ENCODE data around the gene FER. TPM values are rescaled to one million over a fixed set of nuclear protein-coding genes. Genes with fewer than 3 reads are reported as not detected.

Gene FER
- total RNA-seq, 2 experiments from 2014 or later: 4.0 to 5.2 TPM

DNA sequence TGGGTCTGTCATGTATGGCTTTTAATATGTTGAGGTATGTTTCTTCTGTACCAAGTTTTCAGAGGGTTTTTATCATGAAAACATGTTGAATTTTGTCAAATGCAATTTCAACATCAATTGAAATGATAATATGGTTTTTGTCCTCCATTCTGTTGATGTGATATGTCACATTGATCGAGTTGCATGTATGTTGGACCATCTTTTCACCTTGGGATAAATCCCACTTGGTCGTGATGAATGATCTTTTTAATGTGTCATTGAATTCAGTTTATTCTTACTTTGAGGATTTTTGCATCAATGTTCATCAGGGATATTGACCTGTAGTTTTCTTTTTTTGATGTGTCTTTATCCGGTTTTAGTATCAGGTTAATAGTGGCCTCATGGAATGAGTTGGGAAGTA lies 373.5 kb downstream of the FER start:
- ChIA-PET POLR2A (no interaction called here), CTCF (no interaction called here)
- no peak overlapping the region for H3K4me3 Mint-ChIP-seq
- H3K4me1 Mint-ChIP-seq: no peaks in the 10 kb centered on the region
- no peaks in the 10 kb centered on the region for H3K27me3 Mint-ChIP-seq
- no peak for DNase-seq
- no peaks in the 10 kb centered on the region for H3K9me3 Mint-ChIP-seq
- no peak overlapping the region for H3K27ac Mint-ChIP-seq
- H3K36me3 Mint-ChIP-seq (ENCODE audit: low read depth): no peaks in the 10 kb centered on the region

DNA sequence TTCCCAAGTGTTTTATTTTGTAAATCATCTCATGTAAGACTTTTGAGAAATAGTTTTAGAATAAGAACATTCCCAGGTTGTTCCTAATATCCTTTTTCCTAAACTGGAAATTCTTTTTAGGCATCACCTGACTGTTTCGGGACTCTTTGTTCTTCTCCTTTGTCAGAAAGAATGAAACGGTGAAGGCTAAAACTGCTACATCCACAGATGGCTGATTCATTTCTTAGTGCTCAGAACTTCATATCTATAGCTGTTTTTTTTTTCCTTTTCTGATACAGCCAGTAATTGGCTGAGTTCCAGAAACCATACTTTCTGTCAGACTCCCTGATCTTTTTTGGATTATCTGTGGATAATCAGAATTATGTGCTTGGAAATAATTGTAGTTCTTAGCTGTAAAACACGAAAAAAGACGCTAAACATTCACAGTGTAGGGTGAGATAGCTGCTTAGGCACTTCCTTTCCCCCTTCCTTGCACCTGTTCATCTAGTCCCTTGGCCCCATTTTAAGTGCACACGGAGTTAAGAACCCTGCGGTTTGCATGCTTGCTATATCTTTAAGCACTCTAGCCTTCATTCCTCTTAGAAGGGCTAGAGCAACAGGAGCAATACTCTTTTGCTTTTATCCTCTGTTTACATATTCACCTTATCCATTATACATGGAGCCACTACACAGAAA lies 378.2 kb downstream of the FER start:
- H3K4me1 Mint-ChIP-seq: no peaks in the 10 kb centered on the region
- H3K4me3 Mint-ChIP-seq: no peak overlapping the region
- POLR2A ChIA-PET: no interaction called here
- H3K36me3 Mint-ChIP-seq (ENCODE audit: low read depth): no peaks in the 10 kb centered on the region
- DNase-seq: no peak
- no peaks in the 10 kb centered on the region for H3K9me3 Mint-ChIP-seq
- H3K27me3 Mint-ChIP-seq: no peaks in the 10 kb centered on the region
- CTCF ChIA-PET: no interaction called here
- H3K27ac Mint-ChIP-seq: no peak overlapping the region

DNA sequence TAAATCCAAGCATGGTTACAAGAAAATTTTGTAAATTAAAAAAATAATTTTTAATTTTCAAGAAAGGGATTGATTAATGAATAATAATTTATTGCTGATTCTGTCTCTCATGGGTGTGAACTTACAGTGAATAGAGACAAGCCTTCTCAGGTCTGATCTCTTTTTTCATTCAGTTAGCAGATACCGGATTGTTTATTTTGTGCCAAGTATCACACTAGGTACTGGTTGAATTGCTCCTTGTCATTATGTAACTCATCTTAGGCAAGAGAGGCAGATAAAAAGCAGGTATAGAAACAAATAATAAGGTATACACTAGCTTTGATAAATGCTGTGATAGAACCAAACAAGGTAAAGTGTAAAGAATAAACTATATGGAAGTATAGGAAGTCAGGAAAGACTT lies 378.8 kb downstream of the FER start:
- CTCF ChIA-PET: no interaction called here
- H3K27ac Mint-ChIP-seq: no peak overlapping the region
- no peaks in the 10 kb centered on the region for H3K27me3 Mint-ChIP-seq

DNA sequence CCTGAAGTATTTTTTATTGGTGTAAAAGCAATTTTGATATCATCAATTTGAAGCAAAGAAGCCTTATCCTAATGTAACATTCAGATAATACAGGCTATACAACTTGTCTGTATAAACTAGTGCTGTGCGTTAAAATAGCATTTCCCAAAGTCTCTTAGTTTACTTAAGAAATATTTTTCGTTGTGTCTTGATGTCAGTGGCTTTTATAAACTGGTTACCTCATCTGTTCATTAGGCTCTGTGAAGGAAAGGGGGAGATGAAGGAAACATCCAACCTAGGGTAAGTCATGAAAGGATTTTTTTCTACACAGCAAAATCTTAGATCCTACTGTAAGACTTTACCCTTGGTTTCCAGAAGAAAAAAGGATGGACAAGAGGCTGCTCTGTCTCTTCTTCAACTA lies 389.2 kb downstream of the FER start:
- no peaks in the 10 kb centered on the region for H3K9me3 Mint-ChIP-seq
- no peak for DNase-seq
- H3K27me3 Mint-ChIP-seq: no peaks in the 10 kb centered on the region
- H3K4me3 Mint-ChIP-seq: no peak overlapping the region
- H3K4me1 Mint-ChIP-seq: no peaks in the 10 kb centered on the region
- no peaks in the 10 kb centered on the region for H3K36me3 Mint-ChIP-seq (ENCODE audit: low read depth)
- POLR2A ChIA-PET: no interaction called here
- no peak overlapping the region for H3K27ac Mint-ChIP-seq
- CTCF ChIA-PET: no interaction called here

More for the DNA sequence above, 378.8 kb downstream of the FER start:
- POLR2A ChIA-PET: no interaction called here
- no peaks in the 10 kb centered on the region for H3K9me3 Mint-ChIP-seq
- no peak for DNase-seq
- H3K4me3 Mint-ChIP-seq: no peak overlapping the region
- no peaks in the 10 kb centered on the region for H3K4me1 Mint-ChIP-seq
- H3K36me3 Mint-ChIP-seq (ENCODE audit: low read depth): no peaks in the 10 kb centered on the region

DNA sequence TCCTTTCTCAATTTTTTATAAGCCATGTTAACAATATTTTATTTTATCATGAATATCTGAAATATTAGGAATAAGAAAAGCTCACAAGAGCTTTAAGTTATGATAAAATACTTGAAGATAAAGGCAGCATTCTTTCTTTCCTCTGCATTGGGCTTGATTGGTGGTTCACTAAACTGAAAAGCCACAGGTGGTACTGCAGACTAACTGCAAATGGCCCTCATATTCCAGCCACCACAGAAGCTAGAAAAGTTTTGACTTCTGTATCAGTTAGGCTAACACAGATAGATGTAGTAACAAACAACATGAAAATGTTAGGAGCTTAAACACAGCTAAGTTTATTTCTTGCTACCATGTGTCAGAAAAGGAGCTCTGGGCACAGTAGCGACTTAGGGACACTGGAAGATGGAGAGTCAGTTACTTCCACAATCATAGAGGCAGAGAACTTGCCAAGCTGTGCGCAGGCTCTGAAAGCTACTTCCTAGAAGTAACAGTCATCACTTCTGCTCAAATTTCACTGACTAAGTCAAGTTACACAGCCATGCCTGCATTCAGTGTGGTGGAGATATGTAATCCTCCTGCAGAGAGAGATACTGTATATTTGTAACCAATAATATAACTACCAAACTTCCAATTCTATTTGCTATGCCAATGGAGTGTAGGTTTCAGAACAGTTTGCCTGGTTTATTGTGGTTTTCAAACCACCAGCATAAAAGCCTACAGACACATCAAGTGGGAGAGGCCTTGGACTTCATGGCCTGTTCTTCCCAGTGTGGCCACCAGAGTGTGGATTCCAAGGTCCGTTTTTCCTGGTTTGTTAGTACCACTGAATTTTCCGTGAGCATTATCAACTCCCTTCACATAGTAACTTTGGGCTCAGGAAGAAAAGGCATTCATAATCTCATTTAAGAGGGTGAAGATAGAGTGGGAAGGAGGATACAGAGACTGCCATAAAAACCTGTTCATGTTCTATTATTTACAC lies 393.8 kb downstream of the FER start:
- H3K4me1 Mint-ChIP-seq: no peaks in the 10 kb centered on the region

DNA sequence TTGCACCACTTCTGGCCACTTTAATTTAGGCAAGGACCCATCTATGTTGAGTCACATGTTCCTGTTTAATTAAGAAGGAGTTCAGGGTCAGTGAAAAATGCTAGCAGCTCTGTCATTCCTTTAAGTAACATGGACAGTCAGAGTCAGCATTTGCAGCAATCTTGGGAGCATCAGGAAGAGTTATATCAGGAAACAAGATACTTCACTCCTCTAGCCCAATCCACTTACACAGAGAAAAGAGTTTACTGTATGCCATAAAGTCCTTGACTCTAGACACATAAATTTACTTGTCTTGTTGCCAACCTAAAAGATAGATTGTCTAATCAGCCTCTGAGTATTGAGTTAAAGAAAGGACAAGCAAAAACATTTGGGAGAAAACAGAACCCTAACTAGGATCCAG lies 395.3 kb downstream of the FER start:
- no peaks in the 10 kb centered on the region for H3K27me3 Mint-ChIP-seq
- H3K36me3 Mint-ChIP-seq (ENCODE audit: low read depth): no peaks in the 10 kb centered on the region
- no peak overlapping the region for H3K4me3 Mint-ChIP-seq
- no peaks in the 10 kb centered on the region for H3K9me3 Mint-ChIP-seq
- no peaks in the 10 kb centered on the region for H3K4me1 Mint-ChIP-seq
- DNase-seq: no peak
- ChIA-PET CTCF (no interaction called here), POLR2A (no interaction called here)
- no peak overlapping the region for H3K27ac Mint-ChIP-seq

More for the DNA sequence above, 393.8 kb downstream of the FER start:
- Mint-ChIP-seq H3K27ac (no peak overlapping the region), H3K27me3 (no peaks in the 10 kb centered on the region), H3K9me3 (no peaks in the 10 kb centered on the region), H3K36me3 (ENCODE audit: low read depth) (no peaks in the 10 kb centered on the region), H3K4me3 (no peak overlapping the region)
- POLR2A ChIA-PET: no interaction called here
- CTCF ChIA-PET: no interaction called here
- DNase-seq: no peak

DNA sequence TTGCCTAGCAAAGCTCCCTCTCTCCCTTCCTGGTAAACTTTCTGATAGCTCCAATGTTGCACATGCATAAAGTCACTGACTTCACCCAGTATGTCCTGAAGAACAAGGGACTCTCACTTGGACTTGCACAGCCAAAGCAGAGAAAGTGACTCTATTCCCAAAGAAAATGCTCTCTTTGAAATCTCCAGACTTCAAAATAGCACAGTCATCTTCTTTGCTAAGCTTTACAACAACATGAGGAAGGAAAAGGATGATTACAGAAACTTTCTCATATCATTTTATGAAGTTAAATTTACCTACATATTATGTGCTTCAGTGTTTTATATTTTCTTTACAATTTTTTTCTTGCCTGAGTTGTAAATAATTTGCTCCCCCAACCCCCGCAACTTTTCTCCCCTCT lies 397.4 kb downstream of the FER start:
- no peaks in the 10 kb centered on the region for H3K9me3 Mint-ChIP-seq
- CTCF ChIA-PET: no interaction called here
- H3K36me3 Mint-ChIP-seq (ENCODE audit: low read depth): no peaks in the 10 kb centered on the region
- H3K4me1 Mint-ChIP-seq: no peaks in the 10 kb centered on the region
- no peak overlapping the region for H3K4me3 Mint-ChIP-seq
- H3K27me3 Mint-ChIP-seq: no peaks in the 10 kb centered on the region
- POLR2A ChIA-PET: no interaction called here
- DNase-seq: no peak
- H3K27ac Mint-ChIP-seq: no peak overlapping the region

DNA sequence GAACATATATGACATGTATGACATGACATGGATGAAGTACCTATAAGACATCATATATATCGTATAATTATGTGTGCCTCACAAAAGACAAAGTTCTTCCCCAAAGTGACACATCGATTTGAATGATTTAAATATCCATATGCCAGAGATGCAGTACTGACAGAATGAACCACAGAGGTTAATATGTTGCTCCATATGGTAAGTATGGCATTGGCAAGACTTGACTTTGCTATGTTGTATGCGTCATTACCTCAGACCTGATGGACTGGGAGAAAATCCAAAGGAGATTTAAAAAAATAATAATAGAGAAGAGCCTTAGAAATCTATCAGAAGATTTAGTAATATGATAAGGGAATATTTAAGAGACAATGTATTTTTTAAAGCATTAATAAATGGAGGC lies 398.9 kb downstream of the FER start:
- ChIA-PET POLR2A (no interaction called here), CTCF (no interaction called here)
- Mint-ChIP-seq H3K27me3 (no peaks in the 10 kb centered on the region), H3K27ac (no peak overlapping the region), H3K4me3 (no peak overlapping the region), H3K36me3 (ENCODE audit: low read depth) (no peaks in the 10 kb centered on the region), H3K4me1 (no peaks in the 10 kb centered on the region), H3K9me3 (no peaks in the 10 kb centered on the region)
- DNase-seq: no peak

DNA sequence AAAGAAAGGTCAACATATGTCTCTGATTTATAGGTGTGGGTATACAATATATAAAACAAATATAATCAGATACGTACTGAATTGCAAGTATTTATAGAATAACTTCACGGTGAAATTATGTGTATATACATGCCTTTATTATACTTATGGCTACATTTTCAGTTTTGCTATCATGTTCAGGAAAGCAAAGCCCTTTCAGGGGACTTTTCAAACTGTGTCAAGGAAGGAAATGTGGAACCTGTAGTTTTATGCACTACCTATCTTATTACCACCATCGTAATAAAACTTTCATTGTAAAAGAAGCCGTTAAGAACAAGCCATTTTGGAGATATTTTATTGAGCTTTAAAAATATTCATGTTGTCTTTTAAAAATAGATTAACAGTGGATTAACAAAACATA lies 404.9 kb downstream of the FER start:
- Mint-ChIP-seq H3K4me1 (no peaks in the 10 kb centered on the region), H3K9me3 (no peaks in the 10 kb centered on the region), H3K36me3 (ENCODE audit: low read depth) (no peaks in the 10 kb centered on the region), H3K27ac (no peak overlapping the region), H3K4me3 (no peak overlapping the region), H3K27me3 (no peaks in the 10 kb centered on the region)
- CTCF ChIA-PET: no interaction called here
- POLR2A ChIA-PET: no interaction called here
- no peak for DNase-seq

DNA sequence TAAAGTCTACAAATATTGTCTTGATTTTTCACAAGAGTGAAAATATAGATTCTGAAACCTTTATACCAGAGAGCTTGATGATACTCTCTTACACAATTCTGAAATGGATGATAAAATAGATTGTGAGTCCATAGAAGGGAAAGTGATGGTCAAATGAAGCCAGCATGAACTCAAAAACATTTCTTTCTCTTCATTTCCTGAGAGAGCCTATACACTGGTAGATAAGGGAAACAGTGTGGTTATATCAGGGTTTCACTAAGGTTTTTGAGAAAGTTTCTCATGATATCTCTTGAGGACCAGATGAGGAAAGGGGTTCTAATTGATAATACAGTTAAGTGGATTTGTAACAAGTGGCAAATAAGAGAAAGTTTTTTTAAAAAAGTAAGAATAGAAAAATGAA lies 407.9 kb downstream of the FER start:
- no peaks in the 10 kb centered on the region for H3K9me3 Mint-ChIP-seq
- CTCF ChIA-PET: no interaction called here

DNA sequence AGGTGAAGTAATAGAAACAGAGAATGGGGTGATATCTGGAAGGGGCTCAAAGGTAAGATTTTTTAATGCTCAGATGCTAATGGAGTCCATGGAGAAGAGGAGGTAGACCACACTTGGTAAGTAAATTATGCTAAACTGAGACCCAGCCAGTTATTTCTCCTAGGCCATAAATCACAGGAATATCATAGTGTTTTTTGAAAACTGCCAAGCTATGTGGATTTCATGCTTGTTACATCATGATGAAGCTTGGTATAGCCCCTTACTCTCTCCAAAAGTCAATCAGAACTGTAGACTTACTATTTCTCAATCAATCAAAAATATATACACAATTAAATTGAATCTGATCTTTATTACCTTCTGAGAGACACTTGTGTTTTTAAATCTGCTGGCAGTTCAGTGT lies 409.2 kb downstream of the FER start:
- no peak overlapping the region for H3K27ac Mint-ChIP-seq
- no peaks in the 10 kb centered on the region for H3K36me3 Mint-ChIP-seq (ENCODE audit: low read depth)
- H3K27me3 Mint-ChIP-seq: no peaks in the 10 kb centered on the region
- DNase-seq: no peak
- H3K9me3 Mint-ChIP-seq: no peaks in the 10 kb centered on the region
- POLR2A ChIA-PET: no interaction called here
- no peaks in the 10 kb centered on the region for H3K4me1 Mint-ChIP-seq
- no peak overlapping the region for H3K4me3 Mint-ChIP-seq
- CTCF ChIA-PET: no interaction called here

More for the DNA sequence above, 407.9 kb downstream of the FER start:
- no peaks in the 10 kb centered on the region for H3K27me3 Mint-ChIP-seq
- no peak overlapping the region for H3K4me3 Mint-ChIP-seq
- H3K27ac Mint-ChIP-seq: no peak overlapping the region
- no peaks in the 10 kb centered on the region for H3K36me3 Mint-ChIP-seq (ENCODE audit: low read depth)
- POLR2A ChIA-PET: no interaction called here
- DNase-seq: no peak
- H3K4me1 Mint-ChIP-seq: no peaks in the 10 kb centered on the region

DNA sequence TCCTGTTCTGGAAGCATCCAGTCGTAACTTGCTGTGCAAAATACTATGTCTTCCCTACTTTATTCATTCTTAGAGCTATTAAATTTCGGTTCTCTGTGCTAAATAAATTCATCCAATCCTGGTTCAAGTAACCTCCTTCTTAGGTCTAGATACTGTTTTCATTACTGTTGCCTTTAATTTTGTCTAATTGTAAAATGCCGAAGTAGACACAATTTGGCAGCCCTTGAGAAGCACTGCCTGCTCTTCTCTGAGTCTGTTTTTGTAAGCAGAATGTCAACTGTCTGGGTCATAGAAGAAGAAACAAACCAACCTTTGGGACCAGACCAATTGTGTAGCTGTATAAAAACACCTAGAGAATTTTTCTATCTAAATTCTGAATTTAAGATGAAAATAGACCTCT lies 412.8 kb downstream of the FER start:
- Mint-ChIP-seq H3K36me3 (ENCODE audit: low read depth) (no peaks in the 10 kb centered on the region), H3K4me3 (no peak overlapping the region), H3K27ac (no peak overlapping the region), H3K4me1 (no peaks in the 10 kb centered on the region), H3K27me3 (no peaks in the 10 kb centered on the region), H3K9me3 (no peaks in the 10 kb centered on the region)
- POLR2A ChIA-PET: no interaction called here
- CTCF ChIA-PET: no interaction called here
- DNase-seq: no peak

DNA sequence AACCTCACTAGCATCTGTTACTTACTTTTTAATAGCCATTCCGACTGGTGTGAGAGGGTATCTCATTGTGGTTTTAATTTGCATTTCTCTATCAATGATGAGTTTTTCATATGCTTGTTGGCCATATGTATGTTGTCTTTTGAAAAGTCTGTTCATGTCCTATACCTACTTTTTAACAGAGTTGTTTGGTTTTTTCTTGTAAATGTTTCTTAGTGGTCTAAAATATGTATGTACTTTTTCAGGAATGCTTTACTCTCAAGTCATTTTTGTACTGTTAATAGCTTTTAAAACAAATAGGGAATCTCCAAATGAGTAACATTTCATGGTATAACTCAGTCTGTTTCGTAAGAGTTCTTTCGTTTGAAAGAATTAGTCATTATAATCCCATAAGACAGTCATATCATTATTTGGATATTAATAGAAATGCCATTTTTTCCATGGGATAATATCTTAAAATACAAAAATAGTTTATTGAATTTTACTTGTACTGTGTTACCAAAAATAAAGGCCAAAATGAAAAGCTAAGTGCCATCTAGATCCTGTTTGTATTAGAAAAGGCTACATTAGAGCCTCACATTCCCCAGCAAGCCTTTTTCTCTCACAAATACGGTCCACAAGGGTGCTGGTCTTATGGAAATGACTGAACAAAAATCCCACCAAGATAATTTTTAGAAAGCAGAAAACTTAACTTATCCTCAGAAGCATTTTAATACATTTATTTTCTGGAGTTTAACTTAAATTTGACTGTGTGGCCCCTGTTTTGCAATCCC lies 414.4 kb downstream of the FER start:
- no peak for DNase-seq
- Mint-ChIP-seq H3K36me3 (ENCODE audit: low read depth) (no peaks in the 10 kb centered on the region), H3K4me1 (no peaks in the 10 kb centered on the region), H3K27me3 (no peaks in the 10 kb centered on the region), H3K27ac (no peak overlapping the region), H3K9me3 (no peaks in the 10 kb centered on the region), H3K4me3 (no peak overlapping the region)
- CTCF ChIA-PET: no interaction called here
- POLR2A ChIA-PET: no interaction called here
